ENCODE data around the gene P3R3URF.

The P3R3URF gene

GRCh38 chr1:46134660-46135331 is 41.5 kb downstream of the P3R3URF start:
- H3K36me3 ChIP-seq (ENCODE audit: control insufficient read depth in 4 of 4, insufficient read depth in 4 of 4, low read length in 3 of 4) = no peaks in the 10 kb centered on the region
- H3K9me3 ChIP-seq (ENCODE audit: control extremely low read depth in 1 of 5, control insufficient read depth in 4 of 5, insufficient read depth in 2 of 5, low read depth in 1 of 5, low read length in 4 of 5) = no peaks in the 10 kb centered on the region
- no peak overlapping the region for H3K27ac ChIP-seq (ENCODE audit: insufficient read depth in 1 of 2, low read depth in 1 of 2, low read length in 2 of 2, poor library complexity in 1 of 2, severe bottlenecking in 2 of 2)
- CTCF ChIA-PET = interaction anchor here (1.1 to 1.6 kb wide), 3 partner anchors 12 to 48 kb away, joined by 3 to 4 read pairs (median 3); no protein-coding TSS in a partner anchor
- peak in 1 of 3 donors; percentile 7 for DNase-seq
- no CpG with 5 or more reads among the region's 3 CpGs for WGBS (ENCODE audit: insufficient coverage)
- H3K27me3 ChIP-seq (replicated peaks in 2 of 5; ENCODE audit: control insufficient read depth in 4 of 5, insufficient read depth in 5 of 5, low read length in 4 of 5) = peaks cover 3 to 24% (median 9%) of the 10 kb centered on the region in 5 experiments
- POLR2A ChIA-PET = no interaction called here
- peaks cover 3 to 29% (median 26%) of the 10 kb centered on the region in 4 experiments for H3K4me1 ChIP-seq (ENCODE audit: control extremely low read depth in 1 of 4, control insufficient read depth in 4 of 4, insufficient read depth in 4 of 4, low read length in 3 of 4)
- no peak overlapping the region for H3K4me3 ChIP-seq (ENCODE audit: control insufficient read depth in 1 of 7, extremely low read depth in 1 of 7, insufficient read depth in 4 of 7, low read depth in 2 of 7, low read length in 6 of 7)

GRCh38 chr1:46133781-46134350 is 42.4 kb downstream of the P3R3URF start:
- Histone ChIP-seq H3K9me3 (ENCODE audit: control extremely low read depth in 1 of 5, control insufficient read depth in 4 of 5, insufficient read depth in 2 of 5, low read depth in 1 of 5, low read length in 4 of 5) (no peaks in the 10 kb centered on the region), H3K36me3 (ENCODE audit: control insufficient read depth in 4 of 4, insufficient read depth in 4 of 4, low read length in 3 of 4) (no peaks in the 10 kb centered on the region), H3K4me3 (ENCODE audit: control insufficient read depth in 1 of 7, extremely low read depth in 1 of 7, insufficient read depth in 4 of 7, low read depth in 2 of 7, low read length in 6 of 7) (peak overlapping the region in 6 of 7 experiments; percentile 64 to 87 (median 72)), H3K27me3 (replicated peaks in 2 of 5; ENCODE audit: control insufficient read depth in 4 of 5, insufficient read depth in 5 of 5, low read length in 4 of 5) (peaks cover 6 to 29% (median 12%) of the 10 kb centered on the region in 5 experiments), H3K27ac (ENCODE audit: insufficient read depth in 1 of 2, low read depth in 1 of 2, low read length in 2 of 2, poor library complexity in 1 of 2, severe bottlenecking in 2 of 2) (peak overlapping the region in 1 of 2 experiments; percentile 5), H3K4me1 (ENCODE audit: control extremely low read depth in 1 of 4, control insufficient read depth in 4 of 4, insufficient read depth in 4 of 4, low read length in 3 of 4) (peaks cover 3 to 32% (median 26%) of the 10 kb centered on the region in 4 experiments)
- CTCF ChIA-PET = interaction anchor here (1.6 kb wide), 1 partner anchor 49 kb away, joined by 3 read pairs; no protein-coding TSS in a partner anchor
- POLR2A ChIA-PET = no interaction called here
- WGBS (ENCODE audit: insufficient coverage) = 86% methylated on average over 1 of the region's 3 CpGs
- DNase-seq = no peak

GRCh38 chr1:46133181-46133658 is 43.1 kb downstream of the P3R3URF start:
- ChIA-PET POLR2A (no interaction called here), CTCF (no interaction called here)
- peak overlapping the region; percentile 64 to 87 (median 71) for H3K4me3 ChIP-seq (ENCODE audit: control insufficient read depth in 1 of 7, extremely low read depth in 1 of 7, insufficient read depth in 4 of 7, low read depth in 2 of 7, low read length in 6 of 7)
- DNase-seq = no peak
- under 1% methylated on average over 21 of the region's 22 CpGs for WGBS (ENCODE audit: insufficient coverage)
- H3K27ac ChIP-seq (ENCODE audit: insufficient read depth in 1 of 2, low read depth in 1 of 2, low read length in 2 of 2, poor library complexity in 1 of 2, severe bottlenecking in 2 of 2) = peak overlapping the region; percentile 90 to 98
- peaks cover 3 to 32% (median 26%) of the 10 kb centered on the region in 4 experiments for H3K4me1 ChIP-seq (ENCODE audit: control extremely low read depth in 1 of 4, control insufficient read depth in 4 of 4, insufficient read depth in 4 of 4, low read length in 3 of 4)
- H3K9me3 ChIP-seq (ENCODE audit: control extremely low read depth in 1 of 5, control insufficient read depth in 4 of 5, insufficient read depth in 2 of 5, low read depth in 1 of 5, low read length in 4 of 5) = no peaks in the 10 kb centered on the region
- peaks cover 6 to 29% (median 12%) of the 10 kb centered on the region in 5 experiments for H3K27me3 ChIP-seq (replicated peaks in 2 of 5; ENCODE audit: control insufficient read depth in 4 of 5, insufficient read depth in 5 of 5, low read length in 4 of 5)
- no peaks in the 10 kb centered on the region for H3K36me3 ChIP-seq (ENCODE audit: control insufficient read depth in 4 of 4, insufficient read depth in 4 of 4, low read length in 3 of 4)

- no peaks in the 10 kb centered on the region for H3K36me3 ChIP-seq (ENCODE audit: control insufficient read depth in 4 of 4, insufficient read depth in 4 of 4, low read length in 3 of 4)
- ChIA-PET POLR2A (interaction anchor here (1.3 kb wide), 1 partner anchor 34 kb away, joined by 4 read pairs; no protein-coding TSS in a partner anchor), CTCF (interaction anchor here (0.7 to 1.7 kb wide), 3 partner anchors 10 to 62 kb away, joined by 3 to 4 read pairs (median 4); no protein-coding TSS in a partner anchor)
- peaks cover 3 to 32% (median 26%) of the 10 kb centered on the region in 4 experiments for H3K4me1 ChIP-seq (ENCODE audit: control extremely low read depth in 1 of 4, control insufficient read depth in 4 of 4, insufficient read depth in 4 of 4, low read length in 3 of 4)
- DNase-seq = peak; percentile 99
- H3K27me3 ChIP-seq (replicated peaks in 2 of 5; ENCODE audit: control insufficient read depth in 4 of 5, insufficient read depth in 5 of 5, low read length in 4 of 5) = peaks cover 6 to 29% (median 12%) of the 10 kb centered on the region in 5 experiments
- H3K4me3 ChIP-seq (ENCODE audit: control insufficient read depth in 1 of 7, extremely low read depth in 1 of 7, insufficient read depth in 4 of 7, low read depth in 2 of 7, low read length in 6 of 7) = peak within 1 kb of the TSS; percentile 64 to 87 (median 71)
- under 1% methylated on average over 36 of the region's 55 CpGs for WGBS (ENCODE audit: insufficient coverage)
- H3K9me3 ChIP-seq (ENCODE audit: control extremely low read depth in 1 of 5, control insufficient read depth in 4 of 5, insufficient read depth in 2 of 5, low read depth in 1 of 5, low read length in 4 of 5) = no peaks in the 10 kb centered on the region
- peak within 1 kb of the TSS; percentile 90 to 98 for H3K27ac ChIP-seq (ENCODE audit: insufficient read depth in 1 of 2, low read depth in 1 of 2, low read length in 2 of 2, poor library complexity in 1 of 2, severe bottlenecking in 2 of 2)
Observed at GRCh38 chr1:46132529-46133180, 43.6 kb downstream of the P3R3URF start, which contains the start of gene PIK3R3. PIK3R3 (minus strand) TSS chr1:46132629; CDS start chr1:46131952, 677 bp downstream.

GRCh38 chr1:46131712-46132528 is 44.4 kb downstream of the P3R3URF start:
- peaks cover 3 to 32% (median 26%) of the 10 kb centered on the region in 4 experiments for H3K4me1 ChIP-seq (ENCODE audit: control extremely low read depth in 1 of 4, control insufficient read depth in 4 of 4, insufficient read depth in 4 of 4, low read length in 3 of 4)
- peaks cover 5 to 29% (median 12%) of the 10 kb centered on the region in 5 experiments for H3K27me3 ChIP-seq (replicated peaks in 2 of 5; ENCODE audit: control insufficient read depth in 4 of 5, insufficient read depth in 5 of 5, low read length in 4 of 5)
- WGBS (ENCODE audit: insufficient coverage) = 0% methylated on average over 18 of the region's 38 CpGs
- DNase-seq = peak; percentile 27 to 73 (median 57)
- no peaks in the 10 kb centered on the region for H3K36me3 ChIP-seq (ENCODE audit: control insufficient read depth in 4 of 4, insufficient read depth in 4 of 4, low read length in 3 of 4)
- no peaks in the 10 kb centered on the region for H3K9me3 ChIP-seq (ENCODE audit: control extremely low read depth in 1 of 5, control insufficient read depth in 4 of 5, insufficient read depth in 2 of 5, low read depth in 1 of 5, low read length in 4 of 5)
- CTCF ChIA-PET = interaction anchor here (0.7 to 1.7 kb wide), 3 partner anchors 9 to 61 kb away, joined by 3 to 4 read pairs (median 4); no protein-coding TSS in a partner anchor
- peak overlapping the region in 1 of 2 experiments; percentile 98 for H3K27ac ChIP-seq (ENCODE audit: insufficient read depth in 1 of 2, low read depth in 1 of 2, low read length in 2 of 2, poor library complexity in 1 of 2, severe bottlenecking in 2 of 2)
- POLR2A ChIA-PET = interaction anchor here (0.7 to 1.3 kb wide), 3 partner anchors 35 to 51 kb away, joined by 3 to 4 read pairs (median 3); no protein-coding TSS in a partner anchor
- peak overlapping the region; percentile 56 to 87 (median 71) for H3K4me3 ChIP-seq (ENCODE audit: control insufficient read depth in 1 of 7, extremely low read depth in 1 of 7, insufficient read depth in 4 of 7, low read depth in 2 of 7, low read length in 6 of 7)

GRCh38 chr1:46131093-46131492 is 45.2 kb downstream of the P3R3URF start:
- WGBS (ENCODE audit: insufficient coverage) = 0% methylated on average over 4 of the region's 10 CpGs
- H3K4me3 ChIP-seq (ENCODE audit: control insufficient read depth in 1 of 7, extremely low read depth in 1 of 7, insufficient read depth in 4 of 7, low read depth in 2 of 7, low read length in 6 of 7) = peak overlapping the region in 6 of 7 experiments; percentile 13 to 87 (median 68)
- H3K27ac ChIP-seq (ENCODE audit: insufficient read depth in 1 of 2, low read depth in 1 of 2, low read length in 2 of 2, poor library complexity in 1 of 2, severe bottlenecking in 2 of 2) = peak overlapping the region in 1 of 2 experiments; percentile 6
- DNase-seq = peak in 2 of 3 donors; percentile 32 to 33
- peaks cover 3 to 32% (median 26%) of the 10 kb centered on the region in 4 experiments for H3K4me1 ChIP-seq (ENCODE audit: control extremely low read depth in 1 of 4, control insufficient read depth in 4 of 4, insufficient read depth in 4 of 4, low read length in 3 of 4)
- ChIA-PET CTCF (interaction anchor here (1.3 to 1.7 kb wide), 2 partner anchors 37 to 60 kb away, joined by 4 read pairs; no protein-coding TSS in a partner anchor), POLR2A (interaction anchor here (0.7 to 0.8 kb wide), 2 partner anchors 35 to 52 kb away, joined by 3 read pairs; no protein-coding TSS in a partner anchor)
- peaks cover 5 to 29% (median 12%) of the 10 kb centered on the region in 5 experiments for H3K27me3 ChIP-seq (replicated peaks in 2 of 5; ENCODE audit: control insufficient read depth in 4 of 5, insufficient read depth in 5 of 5, low read length in 4 of 5)
- no peaks in the 10 kb centered on the region for H3K36me3 ChIP-seq (ENCODE audit: control insufficient read depth in 4 of 4, insufficient read depth in 4 of 4, low read length in 3 of 4)
- H3K9me3 ChIP-seq (ENCODE audit: control extremely low read depth in 1 of 5, control insufficient read depth in 4 of 5, insufficient read depth in 2 of 5, low read depth in 1 of 5, low read length in 4 of 5) = no peaks in the 10 kb centered on the region

Measured in common myeloid progenitor, CD34-positive (primary cell).